Fibroblast of villous mesenchyme (primary cell): ENCODE measurements around the gene TTI1. TPM values are rescaled to one million over a fixed set of nuclear protein-coding genes. Genes with fewer than 3 reads are reported as not detected.
A peak's percentile ranks its signal among the peaks of the same experiment; 100 is the strongest.

Source experiments
- DNase-seq: peaks from one replicate; pipeline ENCODE4 v3.0.0-alpha.2; 2010; ENCODE audit warnings: low read depth
- H3K4me3 ChIP-seq: 2 replicates; pipeline ENCODE4 v1.5.1; 2011; ENCODE audit warnings: low read depth, mild to moderate bottlenecking, low read length
- CTCF ChIP-seq: IDR thresholded peaks from 2 replicates; pipeline ENCODE4 v1.5.1; 2012; ENCODE audit warnings: low read depth, mild to moderate bottlenecking, low read length; ENCODE audit not compliant: insufficient read depth
- total RNA-seq: library from RNA; depleted of rRNA; stranded (reverse); fragments of >200 nt; gene quantifications from 2 replicates; pipeline ENCODE4 v1.2.3, GENCODE V29; 2012

The TTI1 gene
- total RNA-seq, 1 donor, result 24.2 TPM

- DNase-seq, result no peak
- no peak overlapping the region for H3K4me3 ChIP-seq
- TF ChIP-seq CTCF, result no peak
Observed at GRCh38 chr20:37991157-37991866, 41.9 kb downstream of the TTI1 start.

- no peak for TF ChIP-seq CTCF
Observed at GRCh38 chr20:37990571-37991151, 42.6 kb downstream of the TTI1 start.

GRCh38 chr20:37989601-37990295, 43.5 kb downstream of the TTI1 start:
- TF ChIP-seq CTCF, result no peak
- H3K4me3 ChIP-seq, result no peak overlapping the region
- no peak for DNase-seq

More at GRCh38 chr20:37990571-37991151, 42.6 kb downstream of the TTI1 start:
- no peak overlapping the region for H3K4me3 ChIP-seq
- peak; percentile 79 for DNase-seq

GRCh38 chr20:37988306-37988954, 44.8 kb downstream of the TTI1 start:
- no peak overlapping the region for H3K4me3 ChIP-seq
- peak; percentile 9 for DNase-seq
- no peak for TF ChIP-seq CTCF

DNA sequence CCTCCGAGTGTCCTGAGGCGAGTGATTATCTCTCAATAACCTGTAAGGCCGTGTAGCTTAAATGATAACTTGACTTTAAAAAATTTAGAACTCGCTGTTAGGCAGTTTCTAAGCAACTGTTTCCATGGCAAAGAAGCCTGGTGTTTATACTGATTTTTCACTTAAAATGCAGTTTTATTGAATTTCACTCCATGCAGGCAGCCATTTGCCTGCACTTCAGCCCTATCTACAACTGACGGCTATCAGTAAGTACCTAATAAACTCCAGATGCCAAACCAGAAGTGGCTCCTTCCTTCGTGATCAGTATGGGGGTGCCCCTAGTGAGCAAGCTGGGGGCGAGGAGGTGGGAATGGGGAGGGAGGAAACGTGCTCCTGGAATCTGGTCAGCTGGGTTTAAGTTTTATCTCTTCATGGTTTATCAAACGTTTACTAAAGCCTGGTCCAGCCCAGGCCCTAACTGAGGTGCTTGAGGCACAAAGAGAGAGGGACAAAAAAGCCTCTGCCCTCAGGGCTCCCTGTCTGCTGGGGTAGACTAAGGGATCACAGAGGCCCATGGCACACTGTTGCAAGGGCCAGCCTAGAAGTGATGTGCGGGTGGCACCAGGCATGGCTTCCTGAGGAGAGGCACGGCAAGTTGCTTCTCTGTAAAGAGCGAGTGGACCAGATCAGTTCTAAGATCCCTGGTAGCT, 45.5 kb downstream of the TTI1 start:
- H3K4me3 ChIP-seq, result no peak overlapping the region
- TF ChIP-seq CTCF, result no peak
- DNase-seq, result no peak

- no peak for TF ChIP-seq CTCF
- DNase-seq, result peak; percentile 8
- H3K4me3 ChIP-seq, result no peak overlapping the region
Observed at GRCh38 chr20:37986873-37987601, 46.2 kb downstream of the TTI1 start.
